ENCODE measurements around the gene ISLR2.

- no peak for TF ChIP-seq CTCF (IDR thresholded peaks at IDR 0.05)
- no peak for TF ChIP-seq POLR2A (IDR thresholded peaks at IDR 0.05)
- TF ChIP-seq POLR2AphosphoS5 (IDR thresholded peaks at IDR 0.05) = no peak
Observed at GRCh38 chr15:74146277-74146800, 16.0 kb downstream of the ISLR2 start.
